Stimulated activated CD8-positive, alpha-beta memory T cell treated with anti-CD3 and anti-CD28 coated beads, Interleukin-2, amount 100 ng/mL, for 1 hour (primary cell): ENCODE data around the gene F2RL1.
"Not testable (repeated sequence)": the region's sequence is repeated elsewhere in the genome, so short reads cannot be mapped to it uniquely, and the experiment has no call there.

Experiments used
- DNase-seq, 2 donors: peaks; one replicate each; pipeline ENCODE4 v3.0.0-alpha.2; 2020; ENCODE audit warnings: low read depth in 2 of 2

The F2RL1 gene, protein sequence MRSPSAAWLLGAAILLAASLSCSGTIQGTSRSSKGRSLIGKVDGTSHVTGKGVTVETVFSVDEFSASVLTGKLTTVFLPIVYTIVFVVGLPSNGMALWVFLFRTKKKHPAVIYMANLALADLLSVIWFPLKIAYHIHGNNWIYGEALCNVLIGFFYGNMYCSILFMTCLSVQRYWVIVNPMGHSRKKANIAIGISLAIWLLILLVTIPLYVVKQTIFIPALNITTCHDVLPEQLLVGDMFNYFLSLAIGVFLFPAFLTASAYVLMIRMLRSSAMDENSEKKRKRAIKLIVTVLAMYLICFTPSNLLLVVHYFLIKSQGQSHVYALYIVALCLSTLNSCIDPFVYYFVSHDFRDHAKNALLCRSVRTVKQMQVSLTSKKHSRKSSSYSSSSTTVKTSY

DNA sequence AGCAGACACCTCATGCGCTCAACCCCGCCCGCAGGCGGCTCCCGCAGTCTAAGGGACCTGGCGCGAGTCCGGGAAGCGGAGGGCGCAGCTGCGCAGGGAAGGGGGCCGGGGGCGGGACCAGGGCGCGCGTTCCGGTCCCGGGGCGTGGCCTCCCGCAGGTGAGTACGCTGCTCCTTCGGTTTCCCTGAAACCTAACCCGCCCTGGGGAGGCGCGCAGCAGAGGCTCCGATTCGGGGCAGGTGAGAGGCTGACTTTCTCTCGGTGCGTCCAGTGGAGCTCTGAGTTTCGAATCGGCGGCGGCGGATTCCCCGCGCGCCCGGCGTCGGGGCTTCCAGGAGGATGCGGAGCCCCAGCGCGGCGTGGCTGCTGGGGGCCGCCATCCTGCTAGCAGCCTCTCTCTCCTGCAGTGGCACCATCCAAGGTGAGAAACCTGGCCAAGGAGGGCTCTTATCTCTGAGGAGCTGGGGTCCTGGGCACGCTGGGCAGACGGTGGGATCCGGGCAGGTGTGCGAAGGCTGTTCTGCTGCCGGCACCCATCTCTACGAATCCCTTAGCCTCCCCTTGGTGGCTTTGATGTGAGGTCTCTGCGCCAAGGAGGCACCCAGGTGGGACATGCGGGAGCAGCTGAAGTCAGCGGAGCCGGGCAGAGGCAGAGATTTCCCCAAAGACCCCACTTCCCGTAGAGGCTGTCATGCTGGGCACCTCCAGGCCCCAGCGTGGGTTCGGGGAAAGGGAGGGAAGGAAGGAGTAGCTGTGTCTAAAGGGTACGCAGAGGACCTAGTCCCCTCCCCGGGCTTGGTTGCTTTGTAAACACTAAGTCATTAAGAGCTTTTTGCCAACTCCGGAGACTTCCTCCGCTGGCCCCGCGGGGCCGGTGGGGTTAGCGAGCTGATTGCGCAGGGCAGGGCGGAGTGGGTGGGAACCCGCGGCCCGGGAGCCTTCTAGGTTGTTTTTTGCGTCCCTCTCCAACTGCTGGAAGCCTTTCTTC is at the start of gene F2RL1:
Gene F2RL1, plus strand, starts transcription at position 187 of the 988 bp plus-strand sequence. Its CDS starts 153 bp downstream, at position 340.
- peak in 1 of 2 donors; percentile 30 for DNase-seq

DNA sequence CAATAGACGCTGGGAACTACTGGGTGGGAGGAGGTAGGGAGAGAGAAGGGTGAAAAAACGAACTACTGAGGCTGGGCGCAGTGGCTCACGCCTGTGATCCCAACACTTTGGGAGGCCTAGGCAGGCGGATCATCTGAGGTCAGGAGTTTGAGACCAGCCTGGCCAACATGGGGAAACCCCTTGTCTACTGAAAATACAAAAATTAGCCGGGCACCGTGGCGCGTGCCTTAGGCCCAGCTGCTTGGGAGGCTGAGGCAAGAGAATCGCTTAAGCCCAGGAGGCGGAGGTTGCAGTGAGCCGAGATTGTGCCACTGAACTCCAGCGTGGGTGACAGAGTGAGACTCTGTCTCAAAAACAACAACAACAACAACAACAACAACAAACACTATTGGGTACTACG is 47.8 kb upstream of the F2RL1 start:
- not testable (repeated sequence) for DNase-seq

DNA sequence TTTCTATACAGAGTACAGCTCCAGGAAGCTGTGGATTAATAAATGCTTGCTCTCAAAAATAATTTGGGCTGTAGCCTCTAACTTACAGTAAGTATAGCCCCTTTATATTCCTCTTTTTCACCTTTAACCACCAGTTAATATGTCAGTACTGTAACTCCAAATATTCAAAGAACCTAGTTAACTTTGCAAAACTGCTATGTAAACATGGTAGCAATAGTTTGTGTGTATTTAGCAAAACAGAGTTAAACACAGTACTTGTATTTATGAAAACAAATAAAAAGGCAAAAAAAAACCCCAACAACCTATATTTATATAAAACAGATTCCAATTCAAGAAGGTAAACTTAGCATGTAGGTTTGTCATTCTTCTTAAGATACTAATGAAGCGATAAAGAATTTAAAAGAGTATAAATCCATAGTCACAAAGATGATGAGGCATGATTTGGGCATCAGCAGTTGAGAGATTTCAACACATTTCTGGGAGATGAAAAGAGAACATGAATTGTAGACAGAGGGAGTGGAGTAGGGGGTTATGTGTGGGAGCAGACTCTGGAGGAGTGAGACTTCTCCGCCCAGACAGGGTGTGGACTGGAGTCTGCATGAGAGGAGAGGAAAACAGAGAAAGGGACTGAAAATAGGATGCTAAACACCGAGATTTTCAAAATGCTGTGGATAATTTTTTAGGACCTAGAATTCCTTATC is 47.0 kb upstream of the F2RL1 start:
- DNase-seq = no peak

DNA sequence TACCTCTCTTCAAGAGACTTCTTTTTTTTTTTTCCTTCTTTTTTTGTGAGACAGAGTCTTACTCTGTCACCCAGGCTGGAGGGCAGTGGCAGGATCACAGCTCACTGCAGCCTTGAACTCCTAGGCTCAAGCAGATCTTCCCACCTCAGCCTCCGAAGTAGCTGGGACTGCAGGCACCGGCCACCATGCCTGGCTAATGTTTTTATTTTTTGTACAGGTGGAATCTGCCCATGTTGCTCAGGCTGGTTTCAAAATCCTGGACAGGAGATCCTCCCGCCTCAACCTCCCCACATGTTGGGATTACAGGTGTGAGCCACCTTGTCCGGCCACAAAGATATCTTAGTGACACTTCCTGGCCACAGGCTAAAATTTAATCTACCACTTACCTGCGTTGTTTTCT is 42.9 kb upstream of the F2RL1 start:
- DNase-seq = no peak

DNA sequence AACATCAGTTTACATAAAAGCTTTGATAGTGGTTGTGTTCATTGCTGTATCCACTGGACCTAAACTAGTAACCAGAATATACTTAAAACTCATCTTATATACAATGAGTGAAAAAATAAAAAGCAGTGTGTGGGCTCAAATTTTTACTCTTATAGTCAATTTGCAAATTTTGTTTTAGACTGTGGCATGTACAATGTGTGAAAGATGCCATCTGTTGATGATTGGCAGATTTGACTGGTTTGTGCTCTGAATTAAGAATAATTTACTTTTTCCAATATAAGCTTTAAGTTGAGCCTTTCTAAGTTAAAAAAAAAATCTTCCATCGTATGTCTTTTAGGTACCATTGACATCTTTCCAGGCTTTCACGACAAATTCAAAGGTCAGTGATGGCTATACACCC is 42.4 kb upstream of the F2RL1 start:
- DNase-seq = no peak

DNA sequence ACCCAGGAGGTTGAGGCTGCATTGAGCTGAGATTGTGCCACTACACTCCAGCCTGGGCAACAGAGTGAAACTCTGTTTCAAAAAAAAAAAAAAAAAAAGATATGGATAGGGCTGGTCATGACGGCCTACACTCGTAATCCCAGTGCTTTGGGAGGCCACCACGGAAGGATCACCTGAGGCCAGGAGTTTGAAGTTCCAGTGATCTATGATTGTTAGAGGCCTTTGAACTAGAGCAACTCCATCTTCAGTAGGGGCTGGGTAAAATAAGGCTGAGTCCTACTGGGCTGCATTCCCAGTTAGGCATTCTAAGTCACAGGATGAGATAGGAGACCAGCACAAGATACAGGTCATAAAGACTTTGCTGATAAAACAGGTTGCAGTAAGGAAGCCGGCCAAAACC is 38.2 kb upstream of the F2RL1 start:
- not testable (repeated sequence) for DNase-seq

DNA sequence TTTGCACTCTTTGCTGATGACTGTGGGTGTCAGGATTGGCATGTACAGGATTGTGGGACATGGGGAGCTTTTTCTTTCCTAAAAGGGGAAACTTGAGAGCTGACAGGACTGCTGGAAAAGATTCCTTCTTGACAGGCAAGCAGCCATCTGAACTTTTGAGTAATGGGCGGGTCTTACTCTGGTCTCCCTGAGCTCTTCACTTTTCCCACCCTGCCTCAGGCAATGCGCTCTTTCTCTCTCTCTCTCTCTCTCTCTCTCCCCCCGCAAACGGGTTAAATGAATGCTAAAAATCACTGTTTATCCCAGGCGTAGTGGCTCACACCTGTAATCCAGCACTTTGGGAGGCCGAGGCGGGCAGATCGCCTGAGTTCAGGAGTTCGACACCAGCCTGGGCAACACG is 37.1 kb upstream of the F2RL1 start:
- no peak for DNase-seq

DNA sequence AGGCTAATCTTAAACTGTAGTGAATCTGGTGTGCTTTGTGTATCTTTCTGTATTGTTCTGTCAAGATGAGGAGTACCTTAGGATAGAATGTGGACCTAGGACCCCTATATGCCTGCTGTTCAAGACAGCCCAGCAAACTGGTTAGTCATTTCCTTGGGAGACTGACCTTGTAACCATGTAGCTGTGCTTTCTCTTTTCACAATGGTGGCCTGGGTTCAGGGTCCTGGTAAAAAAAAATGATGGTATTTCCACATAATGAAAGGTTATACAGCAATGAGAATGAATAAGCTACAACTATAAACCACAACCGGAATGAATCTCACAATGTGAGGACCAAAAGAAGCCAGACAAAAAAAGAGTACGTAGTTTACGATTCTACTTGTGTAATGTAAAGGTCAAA is 36.4 kb upstream of the F2RL1 start:
- DNase-seq = no peak

DNA sequence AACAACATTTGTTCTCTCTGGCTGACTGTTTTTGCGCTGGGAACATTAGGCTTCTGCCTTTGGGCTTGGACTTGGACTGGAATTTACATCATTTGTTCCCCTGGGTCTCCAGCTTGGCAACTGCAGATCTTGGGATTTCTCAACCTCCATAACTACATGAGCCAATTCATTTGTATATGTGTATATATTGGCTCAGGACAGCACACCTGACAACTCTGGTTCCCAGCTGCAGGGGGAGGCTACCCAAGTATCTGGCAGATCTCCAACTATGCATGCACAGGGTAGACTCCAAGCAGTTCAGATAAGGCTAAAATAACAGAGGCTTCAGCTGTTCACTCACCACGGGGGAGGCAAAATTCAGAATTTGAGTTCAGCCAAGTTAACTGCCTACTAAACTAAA is 31.6 kb upstream of the F2RL1 start:
- DNase-seq = no peak

DNA sequence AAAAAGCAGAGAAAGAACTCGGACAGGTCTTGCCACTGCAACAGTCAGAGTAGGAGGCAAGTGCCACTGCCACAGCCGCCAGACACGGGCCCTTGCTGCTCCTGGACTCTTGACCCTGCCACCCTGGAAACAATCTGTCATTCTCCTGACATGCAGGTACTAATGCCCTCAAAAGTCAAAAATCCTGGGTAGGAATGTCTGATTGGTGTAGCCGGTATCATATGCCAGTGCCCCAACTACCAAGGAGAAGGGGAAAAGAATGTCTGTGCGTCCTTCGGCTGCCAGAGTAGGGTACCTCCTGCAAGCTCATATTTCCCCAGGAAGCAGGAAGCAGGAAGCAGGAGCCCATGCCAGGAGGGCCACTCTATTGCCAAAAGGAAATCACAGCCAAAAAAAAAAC is 30.5 kb upstream of the F2RL1 start:
- no peak for DNase-seq

DNA sequence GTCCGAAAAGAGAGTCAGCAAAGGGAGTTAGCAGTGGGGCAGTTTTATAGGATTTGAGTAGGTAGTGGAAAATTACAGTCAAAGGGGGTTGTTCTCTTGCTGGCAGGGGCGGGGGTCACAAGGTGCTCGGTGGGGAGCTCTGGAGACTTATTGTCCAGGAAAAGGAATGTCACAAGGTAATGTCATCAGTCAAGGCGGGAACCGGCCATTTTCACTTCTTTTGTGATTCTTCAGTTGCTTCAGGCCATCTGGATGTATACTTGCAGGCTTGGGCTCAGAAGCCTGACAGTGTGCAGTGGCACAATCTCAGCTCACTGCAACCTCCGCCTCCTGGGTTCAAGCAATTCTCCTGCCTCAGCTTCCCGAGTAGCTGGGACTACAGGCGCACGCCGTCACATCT is 29.6 kb upstream of the F2RL1 start:
- not testable (repeated sequence) for DNase-seq

DNA sequence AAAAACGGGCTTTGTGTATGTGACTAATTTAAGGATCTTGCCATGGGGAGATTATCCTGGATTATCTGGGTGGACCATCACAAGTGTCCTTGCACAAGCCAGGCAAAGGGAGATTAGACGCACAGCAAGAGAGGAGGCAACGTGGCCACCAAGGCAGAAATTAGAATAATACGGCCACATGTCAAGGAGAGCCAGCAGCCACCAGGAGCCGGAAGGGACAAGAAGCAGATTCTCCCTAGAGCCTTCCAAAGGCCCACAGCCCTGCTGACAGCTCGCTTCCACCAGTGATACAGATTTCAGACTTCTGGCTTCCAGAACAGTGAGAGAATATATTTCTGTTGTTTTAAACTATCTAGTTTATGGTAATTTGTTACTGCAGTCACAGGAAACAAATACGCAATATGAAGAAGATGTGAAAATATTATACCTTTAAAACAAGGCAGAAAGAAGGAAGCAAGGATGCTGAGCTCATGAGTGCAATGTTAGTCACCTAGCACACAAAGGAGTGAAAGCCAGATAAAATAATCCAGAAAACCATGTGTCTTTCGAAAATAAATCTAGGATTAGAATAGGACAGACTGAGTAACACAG is 28.7 kb upstream of the F2RL1 start:
- DNase-seq = no peak

DNA sequence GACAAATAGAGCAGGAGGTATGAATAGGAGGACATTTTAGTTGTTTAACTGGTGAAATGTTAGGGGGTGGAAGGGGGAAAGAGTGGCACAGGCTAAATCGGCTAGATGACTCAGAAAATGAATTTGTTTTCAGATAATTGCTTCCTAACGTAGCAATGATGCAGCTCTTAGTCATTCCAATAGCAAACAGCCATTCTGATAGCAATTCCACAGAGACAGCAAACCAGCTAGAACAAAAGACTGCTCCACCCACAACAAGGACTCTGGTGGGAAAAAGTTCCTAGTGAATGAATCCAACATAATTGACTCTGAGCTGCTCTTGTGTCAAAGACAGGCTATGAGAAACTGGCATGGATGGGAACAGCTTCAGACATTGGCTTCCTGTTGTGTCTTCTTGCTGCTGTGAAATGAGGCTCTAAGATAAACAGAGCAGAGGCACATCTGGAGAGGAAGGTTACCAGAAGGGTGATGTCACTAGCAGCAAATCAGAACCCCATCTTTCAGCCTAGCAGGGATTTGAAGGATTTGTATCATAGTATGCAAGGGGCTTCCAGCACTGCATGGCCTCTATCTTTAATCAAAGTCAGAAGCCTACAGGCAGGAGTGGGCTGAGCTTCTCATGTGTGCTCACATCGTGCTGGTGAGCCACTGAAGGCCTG is 28.1 kb upstream of the F2RL1 start:
- DNase-seq = no peak

DNA sequence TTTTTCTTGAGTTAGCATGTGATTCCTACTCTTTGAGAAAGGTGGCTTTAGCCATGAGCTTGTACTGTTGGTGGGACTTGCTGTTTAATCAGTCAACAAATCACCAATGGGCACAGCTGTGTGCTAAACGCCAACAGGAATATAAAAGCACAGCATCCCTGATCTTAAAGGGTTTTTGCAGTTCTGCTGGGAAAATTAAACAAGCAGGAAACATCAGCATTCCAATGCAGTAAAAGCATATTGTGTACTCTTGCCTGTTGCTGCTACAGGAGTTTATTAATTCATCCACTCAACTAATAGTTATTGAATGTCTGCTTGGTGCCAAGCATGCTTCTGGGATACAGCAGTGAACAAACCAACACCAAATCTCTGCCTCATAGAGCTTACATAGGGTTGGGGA is 27.4 kb upstream of the F2RL1 start:
- DNase-seq = no peak

DNA sequence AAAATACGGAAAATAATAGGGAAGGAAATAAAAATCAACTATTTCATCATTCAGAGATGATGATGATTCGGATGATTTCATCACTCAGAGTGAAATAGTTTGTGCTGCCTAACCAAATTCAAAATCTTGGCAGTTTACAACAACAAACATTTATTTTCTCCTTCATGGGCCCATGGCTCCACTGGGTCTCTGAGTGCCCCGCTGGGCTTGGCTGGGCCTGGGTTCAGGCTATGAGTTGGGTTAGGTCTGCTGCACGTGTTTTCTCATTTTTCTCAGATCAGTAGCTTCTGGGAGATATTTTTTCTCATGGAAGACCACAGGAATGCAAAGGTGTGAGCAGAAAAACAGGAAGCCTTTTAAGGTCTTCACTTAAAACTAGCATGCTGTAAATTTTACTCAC is 24.0 kb upstream of the F2RL1 start:
- DNase-seq = no peak

DNA sequence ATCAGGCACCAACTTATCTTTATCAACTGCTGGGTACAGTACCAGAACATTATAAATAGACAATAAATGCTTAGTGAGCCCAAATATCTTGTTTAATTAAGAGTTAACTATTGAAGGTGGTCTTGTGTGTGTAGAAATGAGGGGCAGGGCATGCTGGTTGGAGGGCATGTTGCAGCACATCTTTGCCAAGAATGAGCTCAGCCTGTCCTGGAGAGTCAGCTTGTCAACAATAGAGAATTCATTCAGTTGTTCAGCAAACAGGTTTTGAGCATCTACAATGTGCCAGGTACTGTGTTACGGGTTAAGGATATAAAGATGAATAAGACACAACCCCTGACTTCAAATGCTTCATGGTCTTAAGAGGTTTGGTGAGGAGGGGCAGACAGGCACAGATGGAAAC is 19.2 kb upstream of the F2RL1 start:
- no peak for DNase-seq

DNA sequence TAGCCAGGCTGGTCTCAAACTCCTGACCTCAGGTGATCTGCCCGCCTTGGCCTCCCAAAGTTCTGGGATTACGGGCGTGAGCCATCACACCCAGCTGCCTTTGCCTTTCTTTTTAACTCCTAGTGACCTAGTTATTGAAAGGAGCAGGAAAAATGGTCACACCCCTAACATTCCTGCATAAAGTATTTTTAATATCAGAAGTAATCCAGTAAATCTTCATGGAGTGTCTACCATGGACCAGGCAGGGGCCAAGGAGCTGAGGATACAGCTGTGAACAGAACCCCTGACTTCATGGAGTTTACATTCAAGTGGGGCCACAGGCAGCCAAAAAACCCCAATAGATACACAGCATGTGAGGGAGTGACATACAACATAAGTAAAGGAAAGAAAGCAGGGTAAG is 18.3 kb upstream of the F2RL1 start:
- no peak for DNase-seq

DNA sequence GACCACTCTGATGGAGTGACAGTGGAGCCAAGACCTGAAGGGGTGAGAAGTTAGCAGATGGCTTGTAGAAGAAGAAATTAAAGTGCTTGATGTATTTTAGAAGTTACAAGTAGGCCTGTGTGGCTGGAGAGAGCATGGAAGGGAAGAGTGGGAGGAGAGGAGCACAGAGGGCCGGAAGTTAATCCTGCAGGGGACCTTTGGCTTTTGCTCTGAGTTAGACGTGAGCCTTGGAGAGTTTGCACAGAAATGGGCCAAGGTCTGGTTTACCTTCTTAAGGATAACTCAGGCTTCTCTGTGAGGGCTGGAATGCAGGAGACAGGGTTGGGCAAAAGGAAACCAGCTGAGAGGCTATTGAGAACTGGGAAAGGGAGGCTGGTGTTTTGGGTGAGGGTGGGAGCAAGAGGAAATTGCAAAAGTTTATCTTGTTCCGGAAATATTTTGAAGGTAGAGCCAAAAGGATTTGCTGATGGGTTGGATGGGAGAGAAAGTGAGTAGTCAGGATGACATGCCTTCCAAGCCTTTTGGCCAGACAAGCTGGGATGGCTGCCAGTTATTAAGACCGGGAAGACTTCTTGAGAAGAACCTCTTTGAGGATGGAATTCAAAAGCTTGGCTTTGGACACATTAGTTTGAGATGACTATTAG is 17.5 kb upstream of the F2RL1 start:
- DNase-seq = no peak

DNA sequence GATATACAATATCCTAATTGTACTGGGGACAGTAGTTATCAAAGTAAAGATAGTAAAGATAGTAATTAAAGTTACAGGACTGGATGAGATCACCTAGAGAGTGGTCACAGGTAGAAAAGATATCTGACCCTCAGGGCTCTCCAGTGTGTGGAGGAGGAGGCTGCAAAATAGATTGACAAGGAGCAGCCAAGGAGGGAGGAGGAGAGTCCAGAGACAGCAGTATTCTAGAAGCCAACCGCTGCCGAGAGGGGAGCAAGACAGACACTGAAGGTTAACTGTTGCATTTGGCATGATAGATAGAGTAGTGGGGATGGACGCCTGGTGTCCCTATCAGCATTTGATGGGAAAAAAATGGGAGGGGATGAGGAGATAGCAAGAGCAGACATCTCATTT is 17.0 kb upstream of the F2RL1 start:
- no peak for DNase-seq

DNA sequence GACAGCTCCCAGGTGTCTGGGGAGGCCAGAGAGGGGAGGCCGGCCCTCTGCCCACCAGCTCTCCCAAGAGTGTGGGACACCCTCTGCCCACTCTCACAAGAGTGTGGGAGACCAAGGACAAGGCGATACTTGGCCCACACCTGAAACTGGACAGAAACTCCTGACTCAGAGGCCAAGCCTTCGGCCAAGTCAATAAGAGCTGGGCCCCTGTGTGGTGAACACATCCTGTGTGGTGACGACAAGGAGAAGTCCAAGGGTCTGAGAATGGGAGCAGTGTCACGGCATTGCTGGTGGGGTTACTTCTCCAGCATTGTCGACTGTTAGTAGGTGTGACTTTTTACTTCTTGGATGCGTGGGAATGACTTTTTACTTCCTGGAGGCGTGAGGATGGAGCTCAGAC is 14.6 kb upstream of the F2RL1 start:
- no peak for DNase-seq
